GM12892 (cell line): Measurements from ENCODE around the gene RXRA.

Source experiments
- POLR2A ChIP-seq: IDR thresholded peaks from 2 replicates; pipeline ENCODE4 v1.6.1; 2011; ENCODE audit warnings: low read depth, low read length, control low read depth
- POLR2AphosphoS5 ChIP-seq: IDR thresholded peaks from 2 replicates; pipeline ENCODE4 v1.6.1; 2011; ENCODE audit warnings: low read depth, low read length, control low read depth

- TF ChIP-seq POLR2A (no peak), POLR2AphosphoS5 (no peak)
Measured at GRCh38 chr9:134433101-134433500, 106.8 kb downstream of the RXRA start.
